Endothelial cell of umbilical vein (primary cell): ENCODE measurements around the gene CHRND. TPM values are rescaled to one million over a fixed set of nuclear protein-coding genes. Genes with fewer than 3 reads are reported as not detected.

Experiments used
- BruUV-seq: library from RNA; stranded (reverse); fragments of 400-500 nt; replicated peaks from 2 replicates; lab custom pipeline; 2021; lab: Mats Ljungman, UMichigan
- CTCF ChIA-PET: fragments of 300-600, 350-600 bp; sonication (Branson Sonifier 250); formaldehyde crosslinking; loops from one replicate; lab custom pipeline; 2021; ENCODE audit warnings: antibody characterized with exemption, inconsistent platforms; lab: Charles Lee
- POLR2A ChIA-PET: fragments of 300-600, 350-600 bp; sonication (Branson Sonifier 250); formaldehyde crosslinking; loops from one replicate; lab custom pipeline; 2021; ENCODE audit warnings: antibody characterized with exemption, inconsistent platforms; lab: Charles Lee
- DNase-seq: peaks from one replicate; pipeline ENCODE4 v3.0.0-alpha.2; 2011; ENCODE audit warnings: low read depth, low spot score
- FAIRE-seq: peaks from 2 replicates; lab custom pipeline; 2011; peaks lifted over from hg19 to GRCh38; lab: Jason Lieb, UNC
- H2AFZ ChIP-seq: 2 replicates; pipeline ENCODE4 v1.6.0; 2012; ENCODE audit warnings: low read depth, low read length, control low read depth, inconsistent platforms
- H3K27ac ChIP-seq: 2 replicates; pipeline ENCODE4 v1.5.1; 2011; ENCODE audit warnings: low read depth, mild to moderate bottlenecking, control low read depth, low read length, moderate library complexity; ENCODE audit not compliant: insufficient read depth
- H3K27me3 ChIP-seq, 2 experiments: 2 replicates each; pipeline versions ENCODE4 v1.6.0 to v1.6.1; 2011; ENCODE audit warnings: low read length in 2 of 2, mixed read lengths in 1 of 2; ENCODE audit not compliant: control insufficient read depth in 2 of 2, insufficient read depth in 2 of 2
- H3K36me3 ChIP-seq, 2 experiments: 2 replicates in 1 of 2; 3 replicates in 1 of 2; pipeline ENCODE4 v1.5.1; 2011; ENCODE audit warnings: low read length in 2 of 2, mild to moderate bottlenecking in 1 of 2, moderate library complexity in 1 of 2; ENCODE audit not compliant: control insufficient read depth in 2 of 2, insufficient read depth in 2 of 2; ENCODE audit errors: extremely low read depth in 1 of 2
- H3K4me1 ChIP-seq: 3 replicates; pipeline ENCODE4 v1.5.1; 2011; ENCODE audit warnings: mild to moderate bottlenecking, low read length; ENCODE audit not compliant: control insufficient read depth, insufficient read depth; ENCODE audit errors: extremely low read depth
- H3K4me2 ChIP-seq: 2 replicates; pipeline ENCODE4 v1.6.1; 2011; ENCODE audit warnings: low read length, control low read depth, mixed read lengths; ENCODE audit not compliant: insufficient read depth
- H3K4me3 ChIP-seq, 3 experiments: fragments of 200-600 bp in 1 of 3; sonication (generic), shearing (Covaris generic) in 1 of 3; replicated peaks in 1 of 3; 2 replicates each; pipeline ENCODE4 v1.5.1; 2011 to 2016; ENCODE audit warnings: control low read depth in 3 of 3, low read length in 3 of 3, mild to moderate bottlenecking in 2 of 3, inconsistent platforms in 1 of 3, low read depth in 1 of 3, moderate library complexity in 1 of 3; ENCODE audit not compliant: insufficient read depth in 1 of 3
- H3K79me2 ChIP-seq: 2 replicates; pipeline ENCODE4 v1.6.0; 2012; ENCODE audit warnings: low read length, inconsistent platforms; ENCODE audit not compliant: control insufficient read depth, insufficient read depth
- H3K9ac ChIP-seq: replicated peaks from 2 replicates; pipeline ENCODE3; 2011; ENCODE audit warnings: low read length, control low read depth; ENCODE audit not compliant: insufficient read depth; ENCODE audit errors: extremely low read depth
- H3K9me1 ChIP-seq: replicated peaks from 3 replicates; pipeline ENCODE4 v1.6.0; 2011; ENCODE audit warnings: mild to moderate bottlenecking, low read length; ENCODE audit not compliant: control insufficient read depth, insufficient read depth; ENCODE audit errors: extremely low read depth
- H3K9me3 ChIP-seq: replicated peaks from 2 replicates; pipeline ENCODE4 v1.5.1; 2012; ENCODE audit warnings: low read length, inconsistent platforms; ENCODE audit not compliant: control insufficient read depth, insufficient read depth
- H4K20me1 ChIP-seq: replicated peaks from 2 replicates; pipeline ENCODE3; 2011; ENCODE audit warnings: mild to moderate bottlenecking, low read length; ENCODE audit not compliant: control insufficient read depth, insufficient read depth; ENCODE audit errors: extremely low read depth
- CTCF ChIP-seq, 2 donors: IDR thresholded peaks; 1 replicate in 1 of 2; 2 replicates in 1 of 2; pipeline ENCODE4 v1.5.1; 2011; ENCODE audit warnings: low read length in 2 of 2, mild to moderate bottlenecking in 2 of 2, moderate library complexity in 2 of 2, control low read depth in 1 of 2, inconsistent platforms in 1 of 2, low read depth in 1 of 2; ENCODE audit not compliant: insufficient read depth in 1 of 2; ENCODE audit errors: extremely low read depth in 1 of 2
- EZH2 ChIP-seq: IDR thresholded peaks from 2 replicates; pipeline ENCODE4 v1.6.1; 2012; ENCODE audit warnings: borderline replicate concordance, low read depth, mild to moderate bottlenecking, moderate library complexity, low read length, inconsistent platforms; ENCODE audit not compliant: severe bottlenecking
- FOS ChIP-seq: IDR thresholded peaks from 2 replicates; pipeline ENCODE4 v1.6.1; 2011; ENCODE audit warnings: mild to moderate bottlenecking, low read length, moderate library complexity, borderline replicate concordance; ENCODE audit not compliant: insufficient read depth
- GATA2 ChIP-seq: IDR thresholded peaks from 2 replicates; pipeline ENCODE4 v1.7.0; 2011; ENCODE audit warnings: low read depth, mild to moderate bottlenecking, moderate library complexity, mixed read lengths, low read length; ENCODE audit not compliant: insufficient read length, insufficient read depth
- JUN ChIP-seq: IDR thresholded peaks from 2 replicates; pipeline ENCODE4 v1.6.1; 2011; ENCODE audit warnings: borderline replicate concordance, low read depth; ENCODE audit not compliant: insufficient read length, insufficient read depth
- MAX ChIP-seq: IDR thresholded peaks from 2 replicates; pipeline ENCODE4 v1.6.1; 2011; ENCODE audit not compliant: insufficient read depth, insufficient read length
- MYC ChIP-seq: IDR thresholded peaks from one replicate; pipeline ENCODE4 v1.6.1; 2011; ENCODE audit warnings: mild to moderate bottlenecking, low read depth, low read length
- POLR2A ChIP-seq: IDR thresholded peaks from 2 replicates; pipeline ENCODE4 v1.6.1; 2012; ENCODE audit warnings: low read depth, mild to moderate bottlenecking, control low read depth, low read length
- POLR2AphosphoS5 ChIP-seq: IDR thresholded peaks from 2 replicates; pipeline ENCODE4 v1.6.1; 2012; ENCODE audit warnings: low read depth, mild to moderate bottlenecking, control low read depth, low read length, moderate library complexity; ENCODE audit not compliant: insufficient read depth
- dilution Hi-C: fragments of 300-500 bp; cut with MboI; formaldehyde crosslinking; loops from one replicate; pipeline ENCODE4 v1.15.0; 2019; ENCODE audit warnings: low sequenced_read_pairs; ENCODE audit not compliant: extremely low pct_ligation_motif_present
- intact Hi-C: fragments of 100-400 bp; cut with micrococcal nuclease; formaldehyde crosslinking; loops from one replicate; pipeline ENCODE4 v1.10.0; 2022
- polyA plus RNA-seq, 4 experiments: library from polyadenylated mRNA; depleted of rRNA in 3 of 4; stranded (reverse) in 3 of 4; unstranded in 1 of 4; fragments of >200 nt; gene quantifications; 2 replicates each; pipeline versions ENCODE4 v1.2.1 to v1.2.3, GENCODE V29; 2011 to 2012; ENCODE audit warnings: missing spikeins in 1 of 4
- total RNA-seq: library from RNA; stranded (reverse); gene quantifications from 2 replicates; pipeline ENCODE4 v1.2.3, GENCODE V29; 2021

CHRND gene
- total and polyA plus RNA-seq, 2 donors (not counting 3 experiments of a cell fraction or from before 2014, with no cell fraction given), result not detected

- H3K27me3 ChIP-seq, result peaks cover 10 to 11% of the 10 kb centered on the region in 2 experiments
- BruUV-seq, result no TSS peak
- FAIRE-seq (no peak), DNase-seq (no peak)
- no peaks in the 10 kb centered on the region for H3K36me3 ChIP-seq
- no peaks in the 10 kb centered on the region for H3K4me1 ChIP-seq
- intact Hi-C loops, result no loop called here
- H3K4me3 ChIP-seq, result no peak overlapping the region
- dilution Hi-C loops, result no loop called here
- ChIA-PET POLR2A (no interaction called here), CTCF (interaction anchor here (1.0 kb wide), 1 partner anchor 14 kb away, joined by 5 read pairs; no protein-coding TSS in a partner anchor)
- no peak overlapping the region for H3K27ac ChIP-seq
- no peak overlapping the region for H3K9ac ChIP-seq
- TF ChIP-seq MAX (no peak), POLR2AphosphoS5 (no peak), GATA2 (no peak), CTCF (IDR thresholded peaks at IDR 0.05; ENCODE audit: extremely low read depth in 1 of 2, insufficient read depth in 1 of 2, low read depth in 1 of 2, low read length in 2 of 2) (no peak), EZH2 (no peak), JUN (no peak), FOS (no peak), POLR2A (no peak), MYC (no peak)
- no peaks in the 10 kb centered on the region for H3K79me2 ChIP-seq
- H3K9me3 ChIP-seq, result no peaks in the 10 kb centered on the region
- no peaks in the 10 kb centered on the region for H3K9me1 ChIP-seq
- no peak overlapping the region for H3K4me2 ChIP-seq
- no peaks in the 10 kb centered on the region for H4K20me1 ChIP-seq
- no peak overlapping the region for H2AFZ ChIP-seq
Measured at GRCh38 chr2:232476791-232477190, 49.2 kb upstream of the CHRND start.
